SU-DHL-6 (cell line): ENCODE data around the gene ATXN2L.

Experiments
- EZH2phosphoT487 ChIP-seq: fragments of 200-600 bp; sonication (generic), shearing (Covaris generic); conservative IDR thresholded peaks from 2 replicates; pipeline ENCODE4 v1.6.1; 2018; ENCODE audit warnings: mild to moderate bottlenecking, antibody characterized with exemption, low read length, moderate library complexity, mixed read lengths
- TF ChIP-seq, protein P1 (sequence below): fragments of 200-600 bp; sonication (generic); IDR thresholded peaks from one replicate; pipeline ENCODE4 v1.5.1; 2017; ENCODE audit warnings: antibody characterized with exemption, mild to moderate bottlenecking, low read length, moderate library complexity; ENCODE audit not compliant: insufficient read depth, poor library complexity, severe bottlenecking

DNA sequence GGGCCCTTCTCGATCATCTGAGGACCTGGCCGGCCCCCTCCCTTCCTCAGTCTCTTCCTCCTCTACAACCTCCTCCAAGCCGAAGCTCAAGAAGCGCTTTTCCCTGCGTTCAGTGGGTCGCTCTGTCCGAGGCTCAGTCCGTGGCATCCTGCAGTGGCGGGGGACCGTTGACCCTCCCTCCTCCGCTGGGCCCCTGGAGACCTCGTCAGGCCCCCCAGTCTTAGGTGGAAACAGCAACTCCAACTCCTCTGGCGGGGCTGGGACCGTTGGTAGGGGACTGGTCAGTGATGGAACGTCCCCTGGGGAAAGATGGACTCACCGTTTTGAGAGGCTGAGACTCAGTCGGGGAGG, 43.6 kb downstream of the ATXN2L start:
- TF ChIP-seq, protein P1, sequence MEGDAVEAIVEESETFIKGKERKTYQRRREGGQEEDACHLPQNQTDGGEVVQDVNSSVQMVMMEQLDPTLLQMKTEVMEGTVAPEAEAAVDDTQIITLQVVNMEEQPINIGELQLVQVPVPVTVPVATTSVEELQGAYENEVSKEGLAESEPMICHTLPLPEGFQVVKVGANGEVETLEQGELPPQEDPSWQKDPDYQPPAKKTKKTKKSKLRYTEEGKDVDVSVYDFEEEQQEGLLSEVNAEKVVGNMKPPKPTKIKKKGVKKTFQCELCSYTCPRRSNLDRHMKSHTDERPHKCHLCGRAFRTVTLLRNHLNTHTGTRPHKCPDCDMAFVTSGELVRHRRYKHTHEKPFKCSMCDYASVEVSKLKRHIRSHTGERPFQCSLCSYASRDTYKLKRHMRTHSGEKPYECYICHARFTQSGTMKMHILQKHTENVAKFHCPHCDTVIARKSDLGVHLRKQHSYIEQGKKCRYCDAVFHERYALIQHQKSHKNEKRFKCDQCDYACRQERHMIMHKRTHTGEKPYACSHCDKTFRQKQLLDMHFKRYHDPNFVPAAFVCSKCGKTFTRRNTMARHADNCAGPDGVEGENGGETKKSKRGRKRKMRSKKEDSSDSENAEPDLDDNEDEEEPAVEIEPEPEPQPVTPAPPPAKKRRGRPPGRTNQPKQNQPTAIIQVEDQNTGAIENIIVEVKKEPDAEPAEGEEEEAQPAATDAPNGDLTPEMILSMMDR = no peak
- TF ChIP-seq EZH2phosphoT487 = no peak
